Caco-2 (cell line): ENCODE measurements around the gene ARHGEF40. TPM values are rescaled to one million over a fixed set of nuclear protein-coding genes. Genes with fewer than 3 reads are reported as not detected.

Source experiments
- BruUV-seq: library from RNA; stranded (reverse); fragments of 400-500 nt; replicated peaks from 2 replicates; lab custom pipeline; 2021; lab: Mats Ljungman, UMichigan
- CTCF ChIA-PET: fragments of 300-600 bp; sonication (Branson Sonifier 250); formaldehyde crosslinking; loops from one replicate; lab custom pipeline; 2022; ENCODE audit warnings: antibody characterized with exemption; lab: Charles Lee
- POLR2A ChIA-PET: fragments of 300-600 bp; sonication (Branson Sonifier 250); formaldehyde crosslinking; loops from one replicate; lab custom pipeline; 2022; ENCODE audit warnings: antibody characterized with exemption; lab: Charles Lee
- DNase-seq, 2 experiments: peaks; one replicate each; pipeline versions ENCODE4 v3.0.0 to v3.0.0-alpha.2; 2020 to 2022
- H3K27me3 ChIP-seq: replicated peaks from 2 replicates; pipeline ENCODE4 v1.6.0; 2011; ENCODE audit warnings: low read length; ENCODE audit not compliant: control insufficient read depth, insufficient read depth
- H3K36me3 ChIP-seq: 2 replicates; pipeline ENCODE4 v1.5.1; 2011; ENCODE audit warnings: low read length; ENCODE audit not compliant: control insufficient read depth, insufficient read depth
- H3K4me1 ChIP-seq: fragments of 250-450 bp; sonication (Bioruptor Pico); 2 replicates; pipeline ENCODE4 v1.5.1; 2020; ENCODE audit warnings: mild to moderate bottlenecking
- H3K4me3 ChIP-seq: 2 replicates; pipeline ENCODE4 v1.5.1; 2011; ENCODE audit warnings: low read depth, mild to moderate bottlenecking, control low read depth, low read length
- H3K9me3 ChIP-seq: fragments of 250-450 bp; sonication (Bioruptor Pico); 2 replicates; pipeline ENCODE4 v1.5.1; 2020; ENCODE audit warnings: mild to moderate bottlenecking, moderate library complexity
- H3K27ac Mint-ChIP-seq: one replicate; pipeline ENCODE4 v1.8.0; 2022; ENCODE audit warnings: mixed read lengths; ENCODE audit not compliant: unreplicated experiment
- H3K27me3 Mint-ChIP-seq: one replicate; pipeline ENCODE4 v1.8.0; 2022; ENCODE audit warnings: mixed read lengths; ENCODE audit not compliant: insufficient read depth, unreplicated experiment
- H3K36me3 Mint-ChIP-seq: one replicate; pipeline ENCODE4 v1.8.0; 2022; ENCODE audit warnings: mild to moderate bottlenecking, mixed read lengths; ENCODE audit not compliant: insufficient read depth, unreplicated experiment
- H3K4me1 Mint-ChIP-seq: one replicate; pipeline ENCODE4 v1.8.0; 2022; ENCODE audit warnings: low read depth, mixed read lengths; ENCODE audit not compliant: unreplicated experiment
- H3K4me3 Mint-ChIP-seq: one replicate; pipeline ENCODE4 v1.8.0; 2022; ENCODE audit warnings: mild to moderate bottlenecking, moderate library complexity, mixed read lengths; ENCODE audit not compliant: unreplicated experiment
- H3K9me3 Mint-ChIP-seq: one replicate; pipeline ENCODE4 v1.8.0; 2022; ENCODE audit warnings: mixed read lengths; ENCODE audit not compliant: unreplicated experiment
- intact Hi-C: fragments of 100-400 bp; cut with micrococcal nuclease; formaldehyde crosslinking; loops from one replicate; pipeline ENCODE4 v1.10.0; 2022; ENCODE audit not compliant: unreplicated experiment
- total RNA-seq: library from RNA; stranded (reverse); gene quantifications from 2 replicates; pipeline ENCODE4 v1.2.3, GENCODE V29; 2022
- TF ChIP-seq, protein P1 (sequence below), 2 experiments: fragments of 200-600 bp in 1 of 2; IDR thresholded peaks; 1 replicate in 1 of 2; 2 replicates in 1 of 2; pipeline versions ENCODE4 v1.5.1 to v1.8.0; 2011 to 2022; ENCODE audit warnings: antibody characterized with exemption in 1 of 2, control low read depth in 1 of 2, inconsistent platforms in 1 of 2, low read depth in 1 of 2, low read length in 1 of 2, mild to moderate bottlenecking in 1 of 2, moderate library complexity in 1 of 2; ENCODE audit not compliant: insufficient read depth in 1 of 2, severe bottlenecking in 1 of 2, unreplicated experiment in 1 of 2

ARHGEF40 gene
- total RNA-seq, 1 experiment from 2014 or later: 7.1 TPM

DNA sequence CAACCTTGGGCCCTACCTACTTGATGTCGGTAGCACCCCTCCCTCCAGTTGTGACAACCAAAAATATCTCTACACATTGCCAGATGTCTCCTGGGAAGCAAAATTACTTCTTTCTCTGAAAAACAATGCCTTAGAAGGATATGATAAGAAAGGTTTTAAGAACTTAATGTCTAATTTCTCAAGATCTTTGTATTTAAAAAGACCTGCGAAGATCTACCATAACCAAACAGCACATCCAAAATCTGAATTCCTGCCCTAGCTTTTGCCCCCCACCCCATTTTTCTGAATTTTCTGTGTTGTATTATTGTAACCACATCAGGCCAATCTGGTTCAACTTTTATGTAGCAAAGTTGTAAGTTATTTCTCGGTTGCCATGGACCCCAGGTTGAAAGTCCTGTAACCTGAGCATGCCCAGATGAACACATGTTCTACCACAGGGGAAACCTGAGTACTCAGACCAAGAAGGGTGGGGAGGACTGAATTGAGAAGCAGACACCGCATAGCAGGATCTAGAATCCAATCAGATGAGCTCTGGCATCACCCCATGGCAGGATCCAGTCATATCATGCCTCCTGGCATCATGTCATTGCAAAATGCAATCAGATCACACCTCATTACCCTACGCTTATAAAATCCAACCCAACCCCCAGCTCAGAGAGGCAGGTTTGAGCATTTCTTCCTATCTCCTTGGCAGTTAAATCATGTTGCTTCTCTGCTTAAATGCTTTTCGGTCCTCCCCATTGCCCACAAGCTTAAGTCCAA lies 39.5 kb downstream of the ARHGEF40 start:
- H3K36me3 Mint-ChIP-seq: no peaks in the 10 kb centered on the region
- no peaks in the 10 kb centered on the region for H3K27me3 ChIP-seq
- intact Hi-C loops: no loop called here
- no peaks in the 10 kb centered on the region for H3K36me3 ChIP-seq
- ChIA-PET POLR2A (no interaction called here), CTCF (no interaction called here)
- peaks cover 16% of the 10 kb centered on the region for H3K4me1 ChIP-seq
- no peaks in the 10 kb centered on the region for H3K9me3 Mint-ChIP-seq
- no peaks in the 10 kb centered on the region for H3K9me3 ChIP-seq
- H3K4me3 Mint-ChIP-seq: no peak overlapping the region
- no peak overlapping the region for H3K4me3 ChIP-seq
- BruUV-seq: no TSS peak
- TF ChIP-seq, protein P1, sequence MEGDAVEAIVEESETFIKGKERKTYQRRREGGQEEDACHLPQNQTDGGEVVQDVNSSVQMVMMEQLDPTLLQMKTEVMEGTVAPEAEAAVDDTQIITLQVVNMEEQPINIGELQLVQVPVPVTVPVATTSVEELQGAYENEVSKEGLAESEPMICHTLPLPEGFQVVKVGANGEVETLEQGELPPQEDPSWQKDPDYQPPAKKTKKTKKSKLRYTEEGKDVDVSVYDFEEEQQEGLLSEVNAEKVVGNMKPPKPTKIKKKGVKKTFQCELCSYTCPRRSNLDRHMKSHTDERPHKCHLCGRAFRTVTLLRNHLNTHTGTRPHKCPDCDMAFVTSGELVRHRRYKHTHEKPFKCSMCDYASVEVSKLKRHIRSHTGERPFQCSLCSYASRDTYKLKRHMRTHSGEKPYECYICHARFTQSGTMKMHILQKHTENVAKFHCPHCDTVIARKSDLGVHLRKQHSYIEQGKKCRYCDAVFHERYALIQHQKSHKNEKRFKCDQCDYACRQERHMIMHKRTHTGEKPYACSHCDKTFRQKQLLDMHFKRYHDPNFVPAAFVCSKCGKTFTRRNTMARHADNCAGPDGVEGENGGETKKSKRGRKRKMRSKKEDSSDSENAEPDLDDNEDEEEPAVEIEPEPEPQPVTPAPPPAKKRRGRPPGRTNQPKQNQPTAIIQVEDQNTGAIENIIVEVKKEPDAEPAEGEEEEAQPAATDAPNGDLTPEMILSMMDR (IDR thresholded peaks at IDR 0.05; ENCODE audit: insufficient read depth in 1 of 2, low read depth in 1 of 2, low read length in 1 of 2, severe bottlenecking in 1 of 2, unreplicated experiment in 1 of 2): no peak
- no peak for DNase-seq
- H3K27me3 Mint-ChIP-seq: no peaks in the 10 kb centered on the region
- H3K27ac Mint-ChIP-seq: no peak overlapping the region
- peaks cover 4% of the 10 kb centered on the region for H3K4me1 Mint-ChIP-seq

DNA sequence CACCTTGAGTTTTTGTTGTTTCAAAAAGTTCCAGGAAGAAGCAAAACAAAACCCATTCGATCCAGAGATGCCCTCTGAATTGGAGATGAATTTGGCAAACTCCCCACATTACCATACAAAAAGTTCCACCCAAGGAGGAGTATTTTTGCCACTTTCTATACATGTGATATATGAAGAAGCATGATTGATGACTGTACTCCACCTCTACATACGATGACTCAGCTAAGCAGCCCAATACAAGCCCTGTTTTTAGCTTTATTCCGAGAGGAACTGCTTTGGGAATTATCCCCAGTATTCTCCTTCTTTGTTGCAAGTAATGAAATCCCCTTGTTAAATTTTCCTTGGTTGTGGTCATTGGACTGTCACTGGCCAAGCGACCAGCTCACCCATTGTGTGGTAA lies 42.2 kb downstream of the ARHGEF40 start:
- Histone ChIP-seq H3K27me3 (no peaks in the 10 kb centered on the region), H3K36me3 (no peaks in the 10 kb centered on the region), H3K4me3 (no peak overlapping the region), H3K4me1 (no peaks in the 10 kb centered on the region), H3K9me3 (no peaks in the 10 kb centered on the region)
- no peak overlapping the region for H3K4me3 Mint-ChIP-seq
- intact Hi-C loops: no loop called here
- ChIA-PET POLR2A (no interaction called here), CTCF (interaction anchor here (1.0 kb wide), 1 partner anchor 9 kb away, joined by 3 read pairs; no protein-coding TSS in a partner anchor)
- TF ChIP-seq, protein P1 (IDR thresholded peaks at IDR 0.05; ENCODE audit: insufficient read depth in 1 of 2, low read depth in 1 of 2, low read length in 1 of 2, severe bottlenecking in 1 of 2, unreplicated experiment in 1 of 2): no peak
- H3K36me3 Mint-ChIP-seq: no peaks in the 10 kb centered on the region
- no peaks in the 10 kb centered on the region for H3K4me1 Mint-ChIP-seq
- DNase-seq: no peak
- no TSS peak for BruUV-seq
- H3K9me3 Mint-ChIP-seq: no peaks in the 10 kb centered on the region
- no peak overlapping the region for H3K27ac Mint-ChIP-seq
- no peaks in the 10 kb centered on the region for H3K27me3 Mint-ChIP-seq

DNA sequence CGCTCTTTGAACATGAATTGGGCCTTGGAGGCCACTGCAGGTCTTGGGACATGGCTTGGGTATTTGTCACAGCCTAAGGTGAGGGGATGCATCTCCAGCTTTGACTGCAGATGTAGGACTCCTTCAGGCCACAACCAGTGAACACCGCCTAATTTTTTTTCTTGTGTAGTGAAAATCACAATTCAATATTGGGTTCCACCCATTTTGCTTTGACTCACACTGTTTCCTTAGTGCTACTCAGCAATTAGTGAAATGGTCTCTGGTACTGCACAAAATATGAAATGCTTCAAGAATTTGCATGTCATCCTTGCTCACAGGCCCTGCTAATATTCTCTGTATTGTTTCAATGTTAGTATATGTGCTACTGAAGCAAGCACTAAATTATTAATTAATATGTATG lies 43.3 kb downstream of the ARHGEF40 start:
- BruUV-seq: no TSS peak
- Mint-ChIP-seq H3K36me3 (no peaks in the 10 kb centered on the region), H3K9me3 (no peaks in the 10 kb centered on the region), H3K4me3 (no peak overlapping the region), H3K27ac (no peak overlapping the region), H3K4me1 (no peaks in the 10 kb centered on the region), H3K27me3 (peaks cover 2% of the 10 kb centered on the region)
- intact Hi-C loops: no loop called here
- CTCF ChIA-PET: interaction anchor here (0.6 kb wide), 1 partner anchor 9 kb away, joined by 3 read pairs; no protein-coding TSS in a partner anchor
- Histone ChIP-seq H3K4me3 (no peak overlapping the region), H3K27me3 (no peaks in the 10 kb centered on the region), H3K4me1 (no peaks in the 10 kb centered on the region), H3K36me3 (no peaks in the 10 kb centered on the region), H3K9me3 (no peaks in the 10 kb centered on the region)
- no peak for DNase-seq
- POLR2A ChIA-PET: no interaction called here
- TF ChIP-seq, protein P1 (IDR thresholded peaks at IDR 0.05; ENCODE audit: insufficient read depth in 1 of 2, low read depth in 1 of 2, low read length in 1 of 2, severe bottlenecking in 1 of 2, unreplicated experiment in 1 of 2): no peak
